Measurements from ENCODE around the gene MT1B. TPM values are rescaled to one million over a fixed set of nuclear protein-coding genes. Genes with fewer than 3 reads are reported as not detected.

MT1B gene
- total and polyA plus RNA-seq, 2 of the 13 experiments (the other 11 are each of a cell fraction or from before 2014, with no cell fraction given) = 0.89 TPM; not detected in 1

DNA sequence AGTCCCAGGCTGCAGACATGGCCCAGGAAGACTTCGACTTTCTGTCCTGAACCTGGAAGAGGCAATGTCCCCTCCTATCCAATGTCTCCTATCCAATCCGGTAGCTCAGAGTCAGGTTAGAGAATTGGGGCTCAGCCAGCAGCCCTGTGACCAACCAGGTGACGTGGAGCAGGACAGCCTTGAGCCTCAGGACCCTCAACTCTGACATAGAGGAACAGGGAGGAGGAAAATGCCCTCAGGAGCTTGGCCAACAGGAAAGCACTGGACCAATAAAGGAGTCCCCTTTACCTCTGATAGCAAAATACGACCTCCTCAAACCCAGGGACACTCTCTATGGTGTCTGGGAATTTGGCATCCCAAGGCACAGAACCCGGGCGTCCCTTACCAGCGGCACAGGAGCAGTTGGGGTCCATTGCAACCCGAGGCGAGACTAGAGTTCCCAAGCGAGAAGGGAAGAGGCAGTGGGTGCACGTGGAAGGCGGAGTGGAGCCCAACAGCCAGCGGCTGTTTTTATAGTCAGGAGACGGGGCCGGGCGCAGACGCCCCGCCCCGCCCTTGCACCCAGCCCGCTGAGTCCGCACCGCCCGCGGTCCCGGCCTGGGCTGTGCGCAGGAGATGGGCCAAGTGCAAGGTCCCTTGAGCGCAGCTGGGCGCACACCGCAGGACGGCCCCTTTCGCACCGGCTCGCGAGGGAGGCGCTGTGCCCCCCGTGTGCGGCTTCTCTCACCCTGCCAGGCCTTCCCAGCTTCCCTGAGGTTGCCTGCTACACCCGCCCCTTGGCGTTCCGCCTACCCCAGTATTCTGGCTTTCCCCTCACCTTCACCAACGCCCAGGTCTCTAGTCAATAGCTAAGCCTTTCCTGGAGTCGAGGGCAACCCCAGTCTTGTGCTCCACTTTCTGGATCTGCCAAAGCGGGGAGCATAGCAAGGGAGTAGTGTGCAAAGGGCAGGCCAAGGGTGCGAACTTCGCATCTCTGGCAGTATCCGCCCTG lies 16.2 kb downstream of the MT1B start, which contains the start of gene MT1G (continued):
- TF ChIP-seq, protein P1, sequence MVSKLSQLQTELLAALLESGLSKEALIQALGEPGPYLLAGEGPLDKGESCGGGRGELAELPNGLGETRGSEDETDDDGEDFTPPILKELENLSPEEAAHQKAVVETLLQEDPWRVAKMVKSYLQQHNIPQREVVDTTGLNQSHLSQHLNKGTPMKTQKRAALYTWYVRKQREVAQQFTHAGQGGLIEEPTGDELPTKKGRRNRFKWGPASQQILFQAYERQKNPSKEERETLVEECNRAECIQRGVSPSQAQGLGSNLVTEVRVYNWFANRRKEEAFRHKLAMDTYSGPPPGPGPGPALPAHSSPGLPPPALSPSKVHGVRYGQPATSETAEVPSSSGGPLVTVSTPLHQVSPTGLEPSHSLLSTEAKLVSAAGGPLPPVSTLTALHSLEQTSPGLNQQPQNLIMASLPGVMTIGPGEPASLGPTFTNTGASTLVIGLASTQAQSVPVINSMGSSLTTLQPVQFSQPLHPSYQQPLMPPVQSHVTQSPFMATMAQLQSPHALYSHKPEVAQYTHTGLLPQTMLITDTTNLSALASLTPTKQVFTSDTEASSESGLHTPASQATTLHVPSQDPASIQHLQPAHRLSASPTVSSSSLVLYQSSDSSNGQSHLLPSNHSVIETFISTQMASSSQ (IDR thresholded peaks at IDR 0.05; ENCODE audit: low read depth) = no peak
- TF ChIP-seq, protein P1 (CRISPR knock-in tag; IDR thresholded peaks at IDR 0.05; ENCODE audit: borderline replicate concordance) = peak; percentile 54; the same call in 1 of the 2 replicates
- TF ChIP-seq, protein P2, sequence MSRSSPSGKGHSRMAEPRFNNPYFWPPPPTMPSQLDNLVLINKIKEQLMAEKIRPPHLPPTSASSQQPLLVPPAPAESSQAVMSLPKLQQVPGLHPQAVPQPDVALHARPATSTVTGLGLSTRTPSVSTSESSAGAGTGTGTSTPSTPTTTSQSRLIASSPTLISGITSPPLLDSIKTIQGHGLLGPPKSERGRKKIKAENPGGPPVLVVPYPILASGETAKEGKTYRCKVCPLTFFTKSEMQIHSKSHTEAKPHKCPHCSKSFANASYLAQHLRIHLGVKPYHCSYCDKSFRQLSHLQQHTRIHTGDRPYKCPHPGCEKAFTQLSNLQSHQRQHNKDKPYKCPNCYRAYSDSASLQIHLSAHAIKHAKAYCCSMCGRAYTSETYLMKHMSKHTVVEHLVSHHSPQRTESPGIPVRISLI (CRISPR knock-in tag; IDR thresholded peaks at IDR 0.05; ENCODE audit: borderline replicate concordance) = 0 out of 2 replicates have a peak, but pooled peaks have one; percentile 28
- TF ChIP-seq U2AF1 (optimal IDR thresholded peaks at IDR 0.05; ENCODE audit: low read depth, low read length) = peak; percentile 72
- peak; percentile 67; the same call in 1 of the 2 replicates for TF ChIP-seq ZFX (CRISPR knock-in tag; IDR thresholded peaks at IDR 0.05; ENCODE audit: low read depth)
- TF ChIP-seq THAP11 (CRISPR knock-in tag; IDR thresholded peaks at IDR 0.05) = no peak
- no peak for TF ChIP-seq RBM39 (IDR thresholded peaks at IDR 0.05; ENCODE audit: low read depth, low read length, poor library complexity, severe bottlenecking)
- peak; percentile 14; the same call in 1 of the 2 replicates for TF ChIP-seq ZKSCAN5 (CRISPR knock-in tag; IDR thresholded peaks at IDR 0.05)
